ENCODE measurements around the gene IFITM5. TPM values are rescaled to one million over a fixed set of nuclear protein-coding genes. Genes with fewer than 3 reads are reported as not detected.

IFITM5 gene
- total RNA-seq, 4 donors from 2014 or later: not detected

GRCh38 chr11:287821-288477 is 11.4 kb downstream of the IFITM5 start:
- TF ChIP-seq CTCF (IDR thresholded peaks at IDR 0.05; ENCODE audit: low read depth): no peak

- TF ChIP-seq CTCF (IDR thresholded peaks at IDR 0.05; ENCODE audit: low read depth): no peak
Measured at GRCh38 chr11:285894-286220, 13.5 kb downstream of the IFITM5 start.

GRCh38 chr11:285021-285893 is 14.1 kb downstream of the IFITM5 start:
- no peak for TF ChIP-seq CTCF (IDR thresholded peaks at IDR 0.05; ENCODE audit: low read depth)

GRCh38 chr11:284105-285020 is 15.0 kb downstream of the IFITM5 start:
- no peak for TF ChIP-seq CTCF (IDR thresholded peaks at IDR 0.05; ENCODE audit: low read depth)

- no peak for TF ChIP-seq CTCF (IDR thresholded peaks at IDR 0.05; ENCODE audit: low read depth)
Measured at GRCh38 chr11:283405-284104, 15.8 kb downstream of the IFITM5 start.

- no peak for TF ChIP-seq CTCF (IDR thresholded peaks at IDR 0.05; ENCODE audit: low read depth)
Measured at GRCh38 chr11:282630-283360, 16.5 kb downstream of the IFITM5 start.
